ENCODE results near the gene CFDP1.

CFDP1 gene

DNA sequence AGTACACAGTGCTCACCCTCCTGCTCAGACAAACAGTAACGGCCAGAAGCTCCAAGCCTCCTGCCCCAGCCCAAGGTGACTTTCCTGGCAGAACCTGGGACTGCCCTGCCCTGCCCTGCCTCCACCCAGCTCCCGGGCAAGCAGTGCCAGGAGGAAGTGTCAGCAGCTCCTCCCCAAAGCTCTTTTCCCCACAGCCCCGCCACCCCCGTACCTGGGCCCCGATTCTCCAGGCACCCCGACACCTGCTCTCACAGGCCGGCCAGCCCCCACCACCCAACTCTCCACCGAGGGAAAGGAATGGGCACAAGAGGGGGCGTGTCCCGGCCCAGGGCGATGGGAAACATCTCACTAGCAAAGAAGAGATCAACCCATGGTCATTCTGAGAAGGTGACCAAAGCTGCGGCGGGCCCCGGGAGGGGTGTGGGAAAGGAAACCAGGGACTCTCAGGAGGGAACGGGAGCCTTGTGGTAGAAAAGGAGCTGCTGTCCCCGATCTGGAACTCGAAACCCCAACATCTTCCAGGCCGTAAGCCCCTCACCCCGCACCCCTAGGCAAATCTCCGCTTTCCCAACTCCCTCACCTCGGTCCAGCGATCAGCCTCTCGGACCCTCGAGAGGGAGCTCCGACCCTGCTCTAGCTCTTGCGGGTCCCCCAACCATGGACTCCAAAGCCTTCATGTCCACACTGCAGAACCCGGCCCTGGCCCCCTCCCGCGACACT, 183.1 kb downstream of the CFDP1 start:
- peak overlapping the region; percentile 81 for H3K4me3 ChIP-seq (ENCODE audit: control insufficient read depth, low read depth, low read length)
- DNase-seq (ENCODE audit: low read depth), result no peak
- TF ChIP-seq, protein P1, sequence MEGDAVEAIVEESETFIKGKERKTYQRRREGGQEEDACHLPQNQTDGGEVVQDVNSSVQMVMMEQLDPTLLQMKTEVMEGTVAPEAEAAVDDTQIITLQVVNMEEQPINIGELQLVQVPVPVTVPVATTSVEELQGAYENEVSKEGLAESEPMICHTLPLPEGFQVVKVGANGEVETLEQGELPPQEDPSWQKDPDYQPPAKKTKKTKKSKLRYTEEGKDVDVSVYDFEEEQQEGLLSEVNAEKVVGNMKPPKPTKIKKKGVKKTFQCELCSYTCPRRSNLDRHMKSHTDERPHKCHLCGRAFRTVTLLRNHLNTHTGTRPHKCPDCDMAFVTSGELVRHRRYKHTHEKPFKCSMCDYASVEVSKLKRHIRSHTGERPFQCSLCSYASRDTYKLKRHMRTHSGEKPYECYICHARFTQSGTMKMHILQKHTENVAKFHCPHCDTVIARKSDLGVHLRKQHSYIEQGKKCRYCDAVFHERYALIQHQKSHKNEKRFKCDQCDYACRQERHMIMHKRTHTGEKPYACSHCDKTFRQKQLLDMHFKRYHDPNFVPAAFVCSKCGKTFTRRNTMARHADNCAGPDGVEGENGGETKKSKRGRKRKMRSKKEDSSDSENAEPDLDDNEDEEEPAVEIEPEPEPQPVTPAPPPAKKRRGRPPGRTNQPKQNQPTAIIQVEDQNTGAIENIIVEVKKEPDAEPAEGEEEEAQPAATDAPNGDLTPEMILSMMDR (IDR thresholded peaks at IDR 0.05; ENCODE audit: control insufficient read depth, insufficient read depth, low read depth, low read length, missing control alignments), result no peak

DNA sequence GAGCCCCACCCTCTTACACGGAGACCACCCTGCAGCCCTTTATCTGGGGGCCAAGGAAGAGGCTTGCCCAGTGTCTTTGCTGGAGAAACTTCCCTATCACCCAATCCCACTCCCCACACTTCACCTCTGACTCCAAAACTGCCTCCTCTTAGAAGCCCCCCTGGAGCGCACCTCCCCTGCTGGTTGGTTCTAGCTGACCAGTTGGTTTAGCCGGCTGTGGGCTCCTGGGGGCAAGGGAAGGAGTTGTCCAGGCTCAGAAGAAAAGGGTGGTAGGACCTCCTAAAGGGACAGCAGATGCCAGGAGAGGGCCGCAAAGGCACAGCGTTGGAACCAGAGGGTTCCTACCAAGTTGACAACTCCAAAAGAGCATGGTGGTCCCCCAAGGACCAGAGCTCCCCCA, 183.9 kb downstream of the CFDP1 start:
- TF ChIP-seq, protein P1 (IDR thresholded peaks at IDR 0.05; ENCODE audit: control insufficient read depth, insufficient read depth, low read depth, low read length, missing control alignments), result no peak
- no peak for DNase-seq (ENCODE audit: low read depth)
- H3K4me3 ChIP-seq (ENCODE audit: control insufficient read depth, low read depth, low read length), result peak overlapping the region; percentile 81

DNA sequence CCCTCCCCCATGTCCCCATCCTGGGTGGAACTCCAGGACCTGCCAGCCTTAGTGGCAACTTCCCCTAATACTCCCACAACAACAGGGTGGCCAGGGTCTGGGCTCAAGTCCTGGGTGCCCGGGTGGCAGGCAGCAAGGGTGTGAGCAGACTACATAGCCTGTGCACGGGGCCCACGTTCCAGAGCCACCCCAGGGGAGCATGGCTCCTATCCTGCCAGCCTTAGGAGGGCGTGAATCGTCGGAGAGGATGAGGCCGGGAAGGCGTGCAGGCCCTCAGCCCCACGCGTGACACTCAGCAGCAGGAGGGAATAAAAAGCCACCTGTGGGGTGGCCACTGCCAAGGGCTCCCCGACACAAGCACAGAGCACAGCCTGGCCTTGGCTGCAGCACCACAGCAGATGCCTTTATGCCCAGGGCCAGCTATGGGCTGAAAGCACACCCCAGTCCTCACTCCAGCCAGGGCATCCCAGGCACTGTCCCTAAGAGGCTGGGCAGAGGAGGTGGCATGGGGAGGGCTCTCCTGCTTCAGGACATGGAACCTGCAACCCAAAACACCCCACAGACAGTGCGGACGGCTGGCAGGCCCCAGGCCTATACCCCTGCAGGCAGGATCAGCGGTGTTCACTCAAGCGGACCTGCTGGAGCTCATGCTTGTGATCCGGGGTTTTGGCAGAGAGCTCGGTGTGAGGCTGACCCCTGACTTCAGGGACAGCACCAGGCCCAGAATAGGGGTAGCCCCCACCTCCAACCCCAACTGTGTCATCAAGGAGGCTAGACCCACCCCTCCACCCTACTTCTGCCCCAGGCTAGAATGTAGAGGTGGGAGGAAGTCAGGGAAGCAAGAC, 184.5 kb downstream of the CFDP1 start:
- DNase-seq (ENCODE audit: low read depth), result no peak
- H3K4me3 ChIP-seq (ENCODE audit: control insufficient read depth, low read depth, low read length), result peak overlapping the region; percentile 81
- TF ChIP-seq, protein P1 (IDR thresholded peaks at IDR 0.05; ENCODE audit: control insufficient read depth, insufficient read depth, low read depth, low read length, missing control alignments), result no peak

DNA sequence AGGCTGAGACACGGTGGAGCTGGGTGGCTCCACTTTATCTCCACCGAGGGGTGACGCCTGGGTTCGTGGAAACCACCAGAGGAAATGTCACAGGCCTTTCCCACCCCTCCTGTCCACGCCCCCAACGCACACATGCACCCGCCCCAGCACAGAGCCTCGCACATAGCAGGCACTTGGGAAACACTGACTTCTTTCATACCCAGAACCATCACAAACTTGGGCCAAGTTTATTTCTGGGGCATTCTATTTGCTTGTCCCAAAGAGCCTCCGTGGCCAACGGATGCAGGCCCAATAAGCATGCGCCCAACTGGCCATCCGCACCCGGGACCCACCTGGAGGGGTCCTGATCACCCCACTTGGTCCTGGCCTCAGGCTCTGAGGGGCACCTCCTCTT, 185.2 kb downstream of the CFDP1 start:
- no peak for DNase-seq (ENCODE audit: low read depth)
- TF ChIP-seq, protein P1 (IDR thresholded peaks at IDR 0.05; ENCODE audit: control insufficient read depth, insufficient read depth, low read depth, low read length, missing control alignments), result no peak
- H3K4me3 ChIP-seq (ENCODE audit: control insufficient read depth, low read depth, low read length), result peak overlapping the region; percentile 4

DNA sequence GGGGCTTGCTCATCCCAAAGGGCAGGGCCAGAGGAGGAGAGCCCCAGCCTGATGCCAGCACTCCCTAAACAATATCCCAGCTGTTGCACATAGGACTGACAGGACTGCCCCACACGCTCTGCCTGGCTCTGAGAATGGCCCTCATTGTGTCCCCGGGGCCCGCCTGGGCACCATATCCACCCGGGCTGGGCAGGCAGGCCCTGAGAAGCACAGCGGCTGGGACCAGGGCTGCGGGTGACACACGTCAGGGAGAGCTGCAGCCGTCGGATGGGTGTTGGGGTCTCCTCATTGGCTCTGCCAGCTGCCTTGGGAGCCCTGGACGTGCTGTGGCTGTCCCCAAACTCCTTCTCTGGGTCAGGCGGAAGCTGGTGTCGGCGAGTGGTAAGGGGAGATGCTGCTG, 186.1 kb downstream of the CFDP1 start:
- TF ChIP-seq, protein P1 (IDR thresholded peaks at IDR 0.05; ENCODE audit: control insufficient read depth, insufficient read depth, low read depth, low read length, missing control alignments), result no peak
- DNase-seq (ENCODE audit: low read depth), result no peak
- no peak overlapping the region for H3K4me3 ChIP-seq (ENCODE audit: control insufficient read depth, low read depth, low read length)

DNA sequence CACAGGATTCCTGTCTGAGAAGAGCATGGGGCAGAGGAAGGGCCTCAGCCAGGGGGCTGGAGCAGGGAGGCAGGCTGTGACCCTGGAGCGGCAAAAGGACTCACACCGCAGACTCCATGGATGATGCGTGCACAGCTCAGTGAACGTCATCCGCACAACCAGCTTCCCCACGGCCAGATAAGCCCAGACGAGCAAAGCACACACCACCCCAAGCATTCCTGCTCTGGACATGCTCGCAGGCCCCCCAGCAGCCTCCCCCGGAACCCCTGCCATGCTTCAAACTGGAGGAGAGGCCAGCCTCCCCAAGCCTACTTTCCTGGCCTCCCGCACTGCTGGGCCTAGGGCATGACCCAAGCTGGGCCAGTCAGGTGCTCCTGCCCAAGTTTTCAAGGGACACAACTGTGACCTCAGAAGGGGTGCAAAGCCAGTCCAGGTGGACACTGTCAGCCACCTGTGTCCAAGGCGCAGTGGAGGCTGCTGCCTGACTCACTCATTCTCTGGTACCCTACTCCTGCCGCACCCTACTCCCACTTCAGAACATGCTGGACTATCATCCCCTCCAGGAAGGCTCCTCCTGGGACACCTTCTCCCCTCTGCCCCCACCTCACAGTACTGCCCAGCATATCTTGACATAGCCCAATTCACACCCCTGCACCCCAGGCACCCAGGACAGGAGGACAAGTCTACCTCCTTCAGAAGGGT, 186.6 kb downstream of the CFDP1 start:
- no peak for DNase-seq (ENCODE audit: low read depth)
- TF ChIP-seq, protein P1 (IDR thresholded peaks at IDR 0.05; ENCODE audit: control insufficient read depth, insufficient read depth, low read depth, low read length, missing control alignments), result no peak
- H3K4me3 ChIP-seq (ENCODE audit: control insufficient read depth, low read depth, low read length), result no peak overlapping the region
